SK-N-SH (cell line): ENCODE measurements around the gene AUTS2. TPM values are rescaled to one million over a fixed set of nuclear protein-coding genes. Genes with fewer than 3 reads are reported as not detected.
A peak's percentile ranks its signal among the peaks of the same experiment; 100 is the strongest.

Experiments used
- CTCF ChIA-PET: fragments of 300-600, 350-600 bp; formaldehyde crosslinking; extraction: SDS; loops from one replicate; lab custom pipeline; 2021; lab: Yijun Ruan, JAX
- POLR2A ChIA-PET: fragments of 350-600 bp; sonication (Branson Sonifier 250); formaldehyde crosslinking; extraction: SDS; loops from one replicate; lab custom pipeline; 2020; ENCODE audit warnings: antibody characterized with exemption, inconsistent platforms; lab: Yijun Ruan, JAX
- DNase-seq: peaks from one replicate; pipeline ENCODE4 v3.0.0; 2012
- H2AFZ ChIP-seq: fragments of 200-600 bp; sonication (generic); 2 replicates; pipeline ENCODE4 v1.8.1; 2016; ENCODE audit warnings: antibody characterized with exemption, mild to moderate bottlenecking, low read depth
- H3F3A ChIP-seq: fragments of 200-600 bp; sonication (generic); replicated peaks from 2 replicates; pipeline ENCODE3; 2016; ENCODE audit warnings: antibody characterized with exemption, mild to moderate bottlenecking; ENCODE audit not compliant: insufficient read depth
- H3K27ac ChIP-seq, 2 experiments: fragments of 200-500 bp in 1 of 2; fragments of 200-600 bp in 1 of 2; sonication (Bioruptor generic) in 1 of 2; sonication (generic), shearing (Covaris generic) in 1 of 2; 2 replicates each; pipeline versions ENCODE4 v1.5.1 to v1.6.1; 2014 to 2016; ENCODE audit warnings: low read depth in 2 of 2, inconsistent platforms in 1 of 2, low read length in 1 of 2, mild to moderate bottlenecking in 1 of 2, mixed read lengths in 1 of 2
- H3K27me3 ChIP-seq: fragments of 200-600 bp; sonication (generic), shearing (Covaris generic); 2 replicates; pipeline ENCODE4 v1.6.1; 2016; ENCODE audit warnings: mixed run types; ENCODE audit not compliant: insufficient read depth
- H3K36me3 ChIP-seq, 2 experiments: fragments of 200-500 bp in 1 of 2; fragments of 200-600 bp in 1 of 2; sonication (Bioruptor generic) in 1 of 2; sonication (generic) in 1 of 2; replicated peaks in 1 of 2; 2 replicates each; pipeline versions ENCODE3 to v1.5.1; 2014 to 2016; ENCODE audit warnings: low read length in 1 of 2, mild to moderate bottlenecking in 1 of 2; ENCODE audit not compliant: insufficient read depth in 2 of 2, control insufficient read depth in 1 of 2
- H3K4me1 ChIP-seq, 2 experiments: fragments of 200-500 bp in 1 of 2; fragments of 200-600 bp in 1 of 2; sonication (Bioruptor generic) in 1 of 2; sonication (generic), shearing (Covaris generic) in 1 of 2; 2 replicates each; pipeline versions ENCODE4 v1.5.1 to v1.6.1; 2014 to 2016; ENCODE audit warnings: low read depth in 1 of 2, low read length in 1 of 2, mixed run types in 1 of 2; ENCODE audit not compliant: insufficient read depth in 2 of 2, control insufficient read depth in 1 of 2
- H3K4me2 ChIP-seq: fragments of 200-600 bp; sonication (generic), shearing (Covaris generic); 2 replicates; pipeline ENCODE4 v1.6.1; 2017; ENCODE audit warnings: mixed run types
- H3K4me3 ChIP-seq, 2 experiments: fragments of 200-500 bp in 1 of 2; fragments of 200-600 bp in 1 of 2; sonication (Bioruptor generic) in 1 of 2; sonication (generic), shearing (Covaris generic) in 1 of 2; 2 replicates each; pipeline versions ENCODE4 v1.5.1 to v1.8.1; 2014 to 2016; ENCODE audit warnings: low read depth in 2 of 2, inconsistent platforms in 1 of 2, low read length in 1 of 2, mild to moderate bottlenecking in 1 of 2, mixed read lengths in 1 of 2, moderate library complexity in 1 of 2
- H3K79me2 ChIP-seq: fragments of 200-600 bp; sonication (generic); 2 replicates; pipeline ENCODE4 v1.8.1; 2017; ENCODE audit warnings: mild to moderate bottlenecking; ENCODE audit not compliant: insufficient read depth
- H3K9ac ChIP-seq: fragments of 200-600 bp; sonication (generic); 2 replicates; pipeline ENCODE4 v1.6.1; 2017; ENCODE audit warnings: mixed run types
- H3K9me2 ChIP-seq: fragments of 200-600 bp; sonication (generic); 2 replicates; pipeline ENCODE4 v1.6.1; 2017; ENCODE audit warnings: mixed run types
- H3K9me3 ChIP-seq: fragments of 200-600 bp; sonication (generic); 2 replicates; pipeline ENCODE4 v1.6.1; 2017; ENCODE audit warnings: mixed run types, mild to moderate bottlenecking, moderate library complexity
- H4K20me1 ChIP-seq: fragments of 200-600 bp; sonication (generic); 2 replicates; pipeline ENCODE4 v1.6.1; 2017; ENCODE audit warnings: mild to moderate bottlenecking, mixed run types; ENCODE audit not compliant: insufficient read depth
- CHD2 ChIP-seq: fragments of 150-350 bp; IDR thresholded peaks from 2 replicates; pipeline ENCODE4 v1.6.1; 2018; ENCODE audit warnings: low read length; ENCODE audit not compliant: partially characterized antibody
- EP300 ChIP-seq, 2 experiments: IDR thresholded peaks; 2 replicates each; pipeline versions ENCODE4 v1.4.0 to v1.6.1; 2012; ENCODE audit warnings: borderline replicate concordance in 1 of 2, low read depth in 1 of 2, low read length in 1 of 2
- EZH2phosphoT487 ChIP-seq: fragments of 200-600 bp; sonication (generic); IDR thresholded peaks from 2 replicates; pipeline ENCODE4 v1.6.1; 2017; ENCODE audit warnings: low read depth, mixed run types, mild to moderate bottlenecking, antibody characterized with exemption, moderate library complexity, borderline replicate concordance
- FOSL2 ChIP-seq: IDR thresholded peaks from 2 replicates; pipeline ENCODE4 v1.4.0; 2012; ENCODE audit warnings: low read depth, mild to moderate bottlenecking, moderate library complexity, borderline replicate concordance
- FOXJ3 ChIP-seq: sonication (generic); formaldehyde crosslinking; IDR thresholded peaks from 2 replicates; pipeline ENCODE4 v1.5.1; 2020; ENCODE audit warnings: mild to moderate bottlenecking, missing genetic modification reagents
- GABPA ChIP-seq: IDR thresholded peaks from 2 replicates; pipeline ENCODE4 v1.4.0; 2012; ENCODE audit warnings: low read depth, mild to moderate bottlenecking
- GATA2 ChIP-seq: sonication (generic); formaldehyde crosslinking; IDR thresholded peaks from 2 replicates; pipeline ENCODE4 v1.5.0; 2020; ENCODE audit warnings: mild to moderate bottlenecking, missing genetic modification reagents
- JUND ChIP-seq: IDR thresholded peaks from 2 replicates; pipeline ENCODE4 v1.4.0; 2012
- MEF2A ChIP-seq: IDR thresholded peaks from 2 replicates; pipeline ENCODE4 v1.4.0; 2012; ENCODE audit warnings: low read depth, borderline replicate concordance
- NFIC ChIP-seq: IDR thresholded peaks from 2 replicates; pipeline ENCODE4 v1.4.0; 2012; ENCODE audit warnings: borderline replicate concordance
- RAD21 ChIP-seq: IDR thresholded peaks from 2 replicates; pipeline ENCODE4 v1.6.1; 2012; ENCODE audit warnings: mild to moderate bottlenecking, low read length
- RFX5 ChIP-seq: IDR thresholded peaks from 2 replicates; pipeline ENCODE4 v1.6.1; 2012; ENCODE audit warnings: mild to moderate bottlenecking, improper control_type of control experiment, low read length
- RXRA ChIP-seq: IDR thresholded peaks from 2 replicates; pipeline ENCODE4 v1.4.0; 2012; ENCODE audit warnings: low read depth, mild to moderate bottlenecking, borderline replicate concordance
- TAF1 ChIP-seq: IDR thresholded peaks from 2 replicates; pipeline ENCODE4 v1.6.1; 2012; ENCODE audit warnings: low read depth, mild to moderate bottlenecking, low read length, moderate library complexity, borderline replicate concordance
- TCF12 ChIP-seq: IDR thresholded peaks from 2 replicates; pipeline ENCODE4 v1.4.0; 2012
- USF1 ChIP-seq: IDR thresholded peaks from 2 replicates; pipeline ENCODE4 v1.4.0; 2012; ENCODE audit warnings: low read depth, borderline replicate concordance
- YY1 ChIP-seq: IDR thresholded peaks from 2 replicates; pipeline ENCODE4 v1.4.0; 2012; ENCODE audit warnings: low read depth, mild to moderate bottlenecking
- ZBTB33 ChIP-seq: IDR thresholded peaks from 2 replicates; pipeline ENCODE4 v1.4.0; 2012; ENCODE audit warnings: low read depth, borderline replicate concordance
- WGBS: methylation state at CpG from one replicate; pipeline ENCODE4 v1.1.6; 2017; ENCODE audit warnings: low lambda C conversion rate; 5-methylcytosine and 5-hydroxymethylcytosine counted together
- polyA plus RNA-seq, 3 experiments: library from polyadenylated mRNA; depleted of rRNA; stranded (reverse); fragments of >200 nt; gene quantifications; 2 replicates each; pipeline ENCODE4 v1.2.3, GENCODE V29; 2012
- TF ChIP-seq, protein P1 (sequence below): IDR thresholded peaks from 2 replicates; pipeline ENCODE4; 2012
- TF ChIP-seq, protein P2 (sequence below): fragments of 150-350 bp; IDR thresholded peaks from 2 replicates; pipeline ENCODE4 v1.6.1; 2016; ENCODE audit warnings: mild to moderate bottlenecking, low read depth, low read length
- TF ChIP-seq, protein P3 (sequence below): IDR thresholded peaks from 2 replicates; pipeline ENCODE4 v1.4.0; 2012; ENCODE audit warnings: low read depth

AUTS2 gene
- polyA plus RNA-seq, 1 of the 3 experiments (the other 2 are of a cell fraction) = 15.6 TPM

DNA sequence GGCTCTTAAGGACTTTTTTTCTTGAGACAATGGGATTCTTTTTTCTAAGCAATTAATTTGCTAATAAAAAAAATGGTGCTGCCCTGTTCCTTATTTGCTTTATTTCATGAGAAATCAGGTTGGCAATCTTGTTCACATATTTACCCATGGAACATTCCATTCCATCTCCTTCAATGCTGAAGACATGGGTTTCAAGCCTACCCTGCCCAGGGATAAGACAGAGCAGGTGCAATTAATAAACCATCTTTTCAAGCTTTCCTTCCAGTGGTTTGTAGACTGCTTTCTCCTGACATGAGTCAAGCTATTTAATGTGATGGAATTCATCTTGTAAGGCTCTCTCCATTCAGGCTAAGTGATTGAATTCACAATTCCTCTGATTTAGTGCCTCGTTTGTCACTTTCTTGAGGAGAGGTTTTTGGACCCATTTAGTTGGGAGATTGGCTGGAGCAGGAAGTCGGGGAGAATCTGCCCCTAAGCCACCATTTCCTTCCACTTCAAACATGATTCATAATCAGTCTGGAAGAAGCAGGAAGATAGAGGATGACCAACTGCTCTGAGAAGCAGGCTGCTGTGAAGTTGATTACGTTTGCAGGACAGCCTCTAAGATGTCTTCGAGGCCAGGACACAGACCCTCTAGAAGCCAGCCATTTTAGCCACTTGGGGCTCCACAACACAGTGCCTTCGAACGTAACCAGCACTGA is 981.3 kb downstream of the AUTS2 start:
- 64% methylated on average over 6 of the region's 6 CpGs for WGBS
- Histone ChIP-seq H3K4me3 (no peak overlapping the region), H4K20me1 (no peaks in the 10 kb centered on the region), H3K4me1 (peaks cover 6 to 50% of the 10 kb centered on the region in 2 experiments; a peak in 2 of 4 replicates), H2AFZ (0 out of 2 replicates have a peak overlapping the region, but pooled peaks have one; percentile 4), H3K9me2 (no peaks in the 10 kb centered on the region), H3K27ac (peak overlapping the region in 1 of 2 experiments; percentile 30; a peak in 1 of 4 replicates), H3K36me3 (no peaks in the 10 kb centered on the region), H3K9me3 (no peaks in the 10 kb centered on the region), H3K79me2 (no peaks in the 10 kb centered on the region), H3F3A (peaks cover 7% of the 10 kb centered on the region), H3K4me2 (no peak overlapping the region), H3K9ac (no peak overlapping the region), H3K27me3 (no peaks in the 10 kb centered on the region)
- TF ChIP-seq NFIC (no peak), GATA2 (no peak), JUND (0 out of 2 replicates have a peak, but pooled peaks have one; percentile 8), EP300 (IDR thresholded peaks at IDR 0.05; ENCODE audit: borderline replicate concordance in 1 of 2, low read depth in 1 of 2, low read length in 1 of 2) (0 out of 4 replicates have a peak, but pooled peaks of 1 of the 2 experiments have one; percentile 14), RXRA (no peak), FOSL2 (peak; percentile 9; the same call in 1 of the 2 replicates), TCF12 (peak; percentile 54; the same call in 1 of the 2 replicates)
- TF ChIP-seq, protein P1, sequence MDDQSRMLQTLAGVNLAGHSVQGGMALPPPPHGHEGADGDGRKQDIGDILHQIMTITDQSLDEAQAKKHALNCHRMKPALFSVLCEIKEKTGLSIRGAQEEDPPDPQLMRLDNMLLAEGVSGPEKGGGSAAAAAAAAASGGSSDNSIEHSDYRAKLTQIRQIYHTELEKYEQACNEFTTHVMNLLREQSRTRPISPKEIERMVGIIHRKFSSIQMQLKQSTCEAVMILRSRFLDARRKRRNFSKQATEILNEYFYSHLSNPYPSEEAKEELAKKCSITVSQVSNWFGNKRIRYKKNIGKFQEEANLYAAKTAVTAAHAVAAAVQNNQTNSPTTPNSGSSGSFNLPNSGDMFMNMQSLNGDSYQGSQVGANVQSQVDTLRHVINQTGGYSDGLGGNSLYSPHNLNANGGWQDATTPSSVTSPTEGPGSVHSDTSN = peak; percentile 56; the same call in 1 of the 2 replicates
- no peak for DNase-seq
- ChIA-PET CTCF (interaction anchor here (1.9 to 2.2 kb wide), 2 partner anchors 14 to 119 kb away, joined by 4 to 7 read pairs; no protein-coding TSS in a partner anchor), POLR2A (no interaction called here)

GRCh38 chr7:70580161-70580560 is 981.9 kb downstream of the AUTS2 start:
- Histone ChIP-seq H3K36me3 (no peaks in the 10 kb centered on the region), H4K20me1 (no peaks in the 10 kb centered on the region), H3K27me3 (no peaks in the 10 kb centered on the region), H3K27ac (peak overlapping the region in 1 of 2 experiments; percentile 30; a peak in 1 of 4 replicates), H3K9ac (no peak overlapping the region), H3F3A (peaks cover under 1% of the 10 kb centered on the region), H3K4me2 (no peak overlapping the region), H2AFZ (no peak overlapping the region), H3K4me3 (no peak overlapping the region), H3K79me2 (no peaks in the 10 kb centered on the region), H3K4me1 (peaks cover 2 to 50% of the 10 kb centered on the region in 2 experiments; a peak in 2 of 4 replicates), H3K9me2 (no peaks in the 10 kb centered on the region), H3K9me3 (no peaks in the 10 kb centered on the region)
- DNase-seq = no peak
- TF ChIP-seq CHD2 (no peak), RFX5 (no peak), FOXJ3 (no peak), MEF2A (no peak), RXRA (no peak), YY1 (no peak), USF1 (no peak), EZH2phosphoT487 (no peak), GABPA (no peak), ZBTB33 (no peak), RAD21 (no peak), TAF1 (no peak), NFIC (no peak), EP300 (IDR thresholded peaks at IDR 0.05; ENCODE audit: borderline replicate concordance in 1 of 2, low read depth in 1 of 2, low read length in 1 of 2) (no peak)
- TF ChIP-seq, protein P2, sequence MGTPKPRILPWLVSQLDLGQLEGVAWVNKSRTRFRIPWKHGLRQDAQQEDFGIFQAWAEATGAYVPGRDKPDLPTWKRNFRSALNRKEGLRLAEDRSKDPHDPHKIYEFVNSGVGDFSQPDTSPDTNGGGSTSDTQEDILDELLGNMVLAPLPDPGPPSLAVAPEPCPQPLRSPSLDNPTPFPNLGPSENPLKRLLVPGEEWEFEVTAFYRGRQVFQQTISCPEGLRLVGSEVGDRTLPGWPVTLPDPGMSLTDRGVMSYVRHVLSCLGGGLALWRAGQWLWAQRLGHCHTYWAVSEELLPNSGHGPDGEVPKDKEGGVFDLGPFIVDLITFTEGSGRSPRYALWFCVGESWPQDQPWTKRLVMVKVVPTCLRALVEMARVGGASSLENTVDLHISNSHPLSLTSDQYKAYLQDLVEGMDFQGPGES = no peak
- TF ChIP-seq, protein P3, sequence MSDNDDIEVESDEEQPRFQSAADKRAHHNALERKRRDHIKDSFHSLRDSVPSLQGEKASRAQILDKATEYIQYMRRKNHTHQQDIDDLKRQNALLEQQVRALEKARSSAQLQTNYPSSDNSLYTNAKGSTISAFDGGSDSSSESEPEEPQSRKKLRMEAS = no peak
- POLR2A ChIA-PET = no interaction called here
- 89% methylated on average over 6 of the region's 6 CpGs for WGBS
- CTCF ChIA-PET = interaction anchor here (1.9 to 2.2 kb wide), 2 partner anchors 15 to 118 kb away, joined by 4 to 7 read pairs; no protein-coding TSS in a partner anchor
